ENCODE data around the gene MRPL33. TPM values are rescaled to one million over a fixed set of nuclear protein-coding genes. Genes with fewer than 3 reads are reported as not detected.

The MRPL33 gene
- polyA plus RNA-seq, 3 donors, result 86.4 to 196 (median 169) TPM

Other genes with a start within 250 kb of the MRPL33 start
- gene ZNF512, start 188.7 kb upstream of the MRPL33 start, polyA plus RNA-seq, result 10 to 100 TPM in 1 of 3 donors, 1 to 10 TPM in 2; 5.4 to 18.8 (median 7.4) TPM
- 1 to 10 TPM; 1.5 to 4.7 (median 1.7) TPM for gene CCDC121, start 142.7 kb upstream of the MRPL33 start, polyA plus RNA-seq
- 10 to 100 TPM; 19.7 to 25.7 (median 20.2) TPM for gene GPN1, start 142.7 kb upstream of the MRPL33 start, polyA plus RNA-seq
- 10 to 100 TPM; 11.3 to 22.9 (median 17.5) TPM for gene SUPT7L, start 108.1 kb upstream of the MRPL33 start, polyA plus RNA-seq
- 10 to 100 TPM in 2 of 3 donors, 1 to 10 TPM in 1; 7.0 to 14.6 (median 13.8) TPM for gene SLC4A1AP, start 107.8 kb upstream of the MRPL33 start, polyA plus RNA-seq
- gene RBKS, start 118.7 kb downstream of the MRPL33 start, polyA plus RNA-seq, result 10 to 100 TPM in 1 of 3 donors, 1 to 10 TPM in 2; 2.8 to 19.8 (median 9.4) TPM
- 10 to 100 TPM; 11.1 to 23.9 (median 20.6) TPM for gene BABAM2, start 119.0 kb downstream of the MRPL33 start, polyA plus RNA-seq

All from adipose tissue (tissue), 3 donors.